Muscle layer of colon (tissue), 2 donors: Measurements from ENCODE around the gene TIMM50.

ENCODE experiments used
- H3K27ac ChIP-seq: one replicate; pipeline ENCODE4 v1.7.0; 2013; ENCODE audit warnings: low read depth, mild to moderate bottlenecking, low read length, moderate library complexity
- H3K27me3 ChIP-seq, 2 donors: one replicate each; pipeline ENCODE4 v1.7.0; 2013; ENCODE audit warnings: low read length in 2 of 2, mild to moderate bottlenecking in 2 of 2; ENCODE audit not compliant: insufficient read depth in 2 of 2, control insufficient read depth in 1 of 2
- H3K36me3 ChIP-seq: one replicate; pipeline ENCODE4 v1.7.0; 2013; ENCODE audit warnings: mild to moderate bottlenecking, low read length; ENCODE audit not compliant: insufficient read depth
- H3K4me1 ChIP-seq: one replicate; pipeline ENCODE4 v1.7.0; 2013; ENCODE audit warnings: mild to moderate bottlenecking, low read length; ENCODE audit not compliant: insufficient read depth
- H3K4me3 ChIP-seq, 2 donors: one replicate each; pipeline ENCODE4 v1.7.0; 2013; ENCODE audit warnings: low read length in 2 of 2, low read depth in 1 of 2, mild to moderate bottlenecking in 1 of 2, moderate library complexity in 1 of 2
- H3K9ac ChIP-seq: one replicate; pipeline ENCODE4 v1.7.0; 2013; ENCODE audit warnings: low read length
- H3K9me3 ChIP-seq: one replicate; pipeline ENCODE4 v1.7.0; 2013; ENCODE audit warnings: mild to moderate bottlenecking, low read length
- donor health status: abdominal sarcoma.
- donor health status: Adenocarcinoma of cecum.

Gene TIMM50

DNA sequence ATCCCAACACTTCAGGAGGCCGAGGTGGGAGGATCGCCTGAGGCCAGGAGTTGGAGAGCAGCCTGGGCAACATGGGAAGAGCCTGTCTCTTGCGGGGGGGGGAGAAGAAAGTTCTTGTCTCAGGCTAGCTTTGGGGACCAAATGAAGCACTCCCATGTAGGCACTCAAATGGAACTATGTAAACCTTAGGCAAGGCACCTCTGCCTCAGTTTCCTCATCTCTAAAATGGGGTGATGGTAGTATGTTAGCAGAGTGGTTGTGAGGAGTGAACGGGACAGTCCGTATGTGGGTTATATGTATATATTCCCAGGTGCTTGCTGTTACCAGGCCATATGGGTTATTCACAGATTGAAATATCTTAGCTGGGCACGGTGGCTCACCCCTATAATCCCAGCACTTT, 11.6 kb downstream of the TIMM50 start:
- H3K9ac ChIP-seq, result no peak overlapping the region
- H3K36me3 ChIP-seq, result peaks cover 31% of the 10 kb centered on the region

GRCh38 chr19:39492788-39493187, 12.2 kb downstream of the TIMM50 start:
- Histone ChIP-seq H3K9ac (no peak overlapping the region), H3K36me3 (peaks cover 29% of the 10 kb centered on the region), H3K27ac (no peak overlapping the region), H3K9me3 (no peaks in the 10 kb centered on the region), H3K4me1 (no peaks in the 10 kb centered on the region), H3K4me3 (no peak overlapping the region), H3K27me3 (peaks cover 4 to 9% of the 10 kb centered on the region in 2 donors)

More for the DNA sequence above, 11.6 kb downstream of the TIMM50 start:
- H3K4me3 ChIP-seq, result no peak overlapping the region
- H3K4me1 ChIP-seq, result no peaks in the 10 kb centered on the region
- H3K27me3 ChIP-seq, result peaks cover 0 to 4% of the 10 kb centered on the region in 2 donors
- no peak overlapping the region for H3K27ac ChIP-seq
- H3K9me3 ChIP-seq, result no peaks in the 10 kb centered on the region

DNA sequence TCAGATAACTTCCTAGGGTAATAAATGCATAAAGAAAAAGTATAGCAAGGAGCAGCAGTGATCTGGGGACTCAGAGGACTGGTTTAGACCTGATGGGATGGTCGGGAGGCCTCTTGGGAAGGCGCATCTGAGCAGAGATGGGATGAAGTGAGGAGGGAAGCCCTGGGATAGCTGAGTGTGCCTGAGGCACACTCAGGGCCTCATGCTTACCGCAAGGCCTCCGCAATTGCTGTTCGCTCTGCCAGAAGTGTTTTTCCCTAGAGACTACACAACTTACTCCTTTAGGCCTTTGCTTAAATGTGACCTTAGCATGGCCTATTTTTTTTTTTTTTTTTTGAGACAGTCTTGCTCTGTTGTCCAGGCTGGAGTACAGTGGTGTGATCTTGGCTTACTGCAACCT, 14.0 kb downstream of the TIMM50 start:
- Histone ChIP-seq H3K27me3 (peaks cover 12 to 24% of the 10 kb centered on the region in 2 donors), H3K27ac (no peak overlapping the region), H3K9ac (no peak overlapping the region), H3K4me3 (no peak overlapping the region), H3K36me3 (peaks cover 11% of the 10 kb centered on the region), H3K9me3 (no peaks in the 10 kb centered on the region), H3K4me1 (peaks cover 6% of the 10 kb centered on the region)

GRCh38 chr19:39496063-39496462, 15.4 kb downstream of the TIMM50 start:
- Histone ChIP-seq H3K9me3 (no peaks in the 10 kb centered on the region), H3K4me1 (peaks cover 6% of the 10 kb centered on the region), H3K36me3 (peaks cover 4% of the 10 kb centered on the region), H3K27me3 (peaks cover 12 to 36% of the 10 kb centered on the region in 2 donors), H3K27ac (no peak overlapping the region), H3K9ac (no peak overlapping the region), H3K4me3 (no peak overlapping the region)

GRCh38 chr19:39497701-39497995, 17.0 kb downstream of the TIMM50 start:
- H3K27me3 ChIP-seq, result peaks cover 12 to 36% of the 10 kb centered on the region in 2 donors
- H3K27ac ChIP-seq, result no peak overlapping the region
- peaks cover 6% of the 10 kb centered on the region for H3K4me1 ChIP-seq
- no peak overlapping the region for H3K4me3 ChIP-seq
- no peaks in the 10 kb centered on the region for H3K36me3 ChIP-seq
- H3K9me3 ChIP-seq, result no peaks in the 10 kb centered on the region
- no peak overlapping the region for H3K9ac ChIP-seq

DNA sequence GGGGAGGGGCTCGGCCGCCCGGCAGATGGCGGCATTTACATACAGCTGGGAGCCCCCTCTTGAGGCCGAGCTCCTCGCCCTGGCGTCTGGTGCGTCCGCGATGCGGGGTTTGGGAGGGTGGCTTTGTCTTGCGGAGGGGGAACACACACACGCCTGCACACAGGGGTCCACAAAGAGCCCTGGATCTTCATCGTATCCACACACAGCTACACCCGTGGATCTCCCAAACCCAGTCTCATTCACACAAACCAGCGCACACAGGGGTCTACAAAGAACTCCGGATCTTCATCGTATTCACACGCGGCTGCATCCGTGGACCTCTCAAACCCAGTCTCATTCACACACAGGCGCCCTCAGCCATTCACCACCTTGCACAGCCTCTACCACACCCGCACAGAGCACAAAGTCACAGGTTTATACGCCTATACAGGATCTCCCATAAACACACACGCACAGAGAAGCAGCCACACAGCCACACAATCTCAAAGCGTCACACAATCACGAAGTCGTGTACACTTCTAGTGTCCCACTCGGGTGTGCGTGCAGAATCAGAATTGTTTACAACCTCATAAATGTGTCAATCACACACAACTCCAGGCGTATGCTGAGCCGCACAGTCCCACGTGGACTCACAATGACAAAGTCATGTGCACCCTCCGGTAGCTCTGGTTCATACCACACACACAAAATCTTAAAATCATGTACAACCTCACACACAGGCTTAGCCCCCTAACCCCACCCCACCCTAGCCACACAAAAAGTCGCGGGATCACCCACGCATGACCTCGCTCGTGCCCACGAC, 17.6 kb downstream of the TIMM50 start:
- Histone ChIP-seq H3K36me3 (no peaks in the 10 kb centered on the region), H3K4me3 (no peak overlapping the region), H3K4me1 (peaks cover 6% of the 10 kb centered on the region)

DNA sequence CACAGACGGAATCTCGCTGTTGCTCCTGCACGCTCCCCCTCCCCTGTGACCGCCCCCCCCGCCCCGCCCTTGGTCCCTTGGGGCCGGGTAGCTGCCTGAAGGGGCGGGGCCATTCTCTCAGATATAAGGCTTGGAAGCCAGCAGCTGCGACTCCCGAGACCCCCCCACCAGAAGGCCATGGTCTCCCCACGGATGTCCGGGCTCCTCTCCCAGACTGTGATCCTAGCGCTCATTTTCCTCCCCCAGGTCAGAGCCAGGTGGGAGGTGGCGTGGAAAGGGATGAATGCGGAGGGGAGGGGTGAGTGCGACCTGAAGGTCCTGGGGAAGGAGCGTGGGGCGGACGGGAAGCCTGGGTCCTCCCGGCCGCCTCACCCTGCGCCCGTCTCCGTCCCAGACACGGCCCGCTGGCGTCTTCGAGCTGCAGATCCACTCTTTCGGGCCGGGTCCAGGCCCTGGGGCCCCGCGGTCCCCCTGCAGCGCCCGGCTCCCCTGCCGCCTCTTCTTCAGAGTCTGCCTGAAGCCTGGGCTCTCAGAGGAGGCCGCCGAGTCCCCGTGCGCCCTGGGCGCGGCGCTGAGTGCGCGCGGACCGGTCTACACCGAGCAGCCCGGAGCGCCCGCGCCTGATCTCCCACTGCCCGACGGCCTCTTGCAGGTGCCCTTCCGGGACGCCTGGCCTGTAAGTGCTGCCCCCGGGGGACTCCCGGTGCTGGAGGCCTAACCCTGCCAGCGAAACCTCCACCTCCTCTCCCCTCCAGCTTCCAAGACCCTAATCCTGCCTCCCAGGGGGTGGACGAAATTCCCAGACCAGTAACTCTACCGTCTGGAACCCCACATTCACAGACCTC, 18.4 kb downstream of the TIMM50 start, which contains the start of gene DLL3:
Gene DLL3, plus strand, starts transcription at position 150 of the 845 bp plus-strand sequence. Its CDS starts 28 bp downstream, at position 178.
- Histone ChIP-seq H3K36me3 (no peaks in the 10 kb centered on the region), H3K4me1 (peaks cover 6% of the 10 kb centered on the region), H3K9ac (no peak within 1 kb of the TSS), H3K4me3 (no peak within 1 kb of the TSS), H3K9me3 (no peaks in the 10 kb centered on the region), H3K27ac (no peak within 1 kb of the TSS), H3K27me3 (peaks cover 20 to 49% of the 10 kb centered on the region in 2 donors)

More for the DNA sequence above, 17.6 kb downstream of the TIMM50 start:
- Histone ChIP-seq H3K27ac (no peak overlapping the region), H3K9me3 (no peaks in the 10 kb centered on the region), H3K9ac (no peak overlapping the region), H3K27me3 (peaks cover 16 to 41% of the 10 kb centered on the region in 2 donors)

- Histone ChIP-seq H3K27ac (no peak overlapping the region), H3K36me3 (no peaks in the 10 kb centered on the region), H3K4me3 (no peak overlapping the region), H3K27me3 (peaks cover 25 to 58% of the 10 kb centered on the region in 2 donors), H3K4me1 (peaks cover 6% of the 10 kb centered on the region), H3K9me3 (no peaks in the 10 kb centered on the region), H3K9ac (no peak overlapping the region)
Measured at GRCh38 chr19:39499932-39500331, 19.3 kb downstream of the TIMM50 start.

DNA sequence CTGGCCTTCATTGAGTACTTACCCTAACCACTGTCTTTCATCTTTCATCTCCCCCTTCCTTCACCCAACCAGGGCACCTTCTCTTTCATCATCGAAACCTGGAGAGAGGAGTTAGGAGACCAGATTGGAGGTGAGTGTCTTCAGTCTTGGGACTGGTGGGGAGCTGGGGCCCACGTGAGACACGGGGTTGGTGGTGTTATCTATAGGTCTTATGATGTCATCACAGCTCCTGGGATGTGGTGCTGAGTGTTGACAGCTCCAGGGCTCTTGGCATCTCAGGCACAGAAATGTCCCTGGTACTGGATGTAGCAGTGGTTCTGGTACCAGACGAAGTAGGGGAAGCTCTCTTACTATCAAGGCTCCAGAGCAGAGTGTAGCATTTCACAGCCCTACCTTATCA, 19.9 kb downstream of the TIMM50 start:
- peaks cover 31 to 64% of the 10 kb centered on the region in 2 donors for H3K27me3 ChIP-seq

GRCh38 chr19:39501340-39501739, 20.7 kb downstream of the TIMM50 start:
- Histone ChIP-seq H3K4me3 (no peak overlapping the region), H3K36me3 (no peaks in the 10 kb centered on the region), H3K9me3 (no peaks in the 10 kb centered on the region), H3K27me3 (peaks cover 34 to 72% of the 10 kb centered on the region in 2 donors), H3K4me1 (peaks cover 6% of the 10 kb centered on the region), H3K9ac (no peak overlapping the region), H3K27ac (no peak overlapping the region)

More for the DNA sequence above, 19.9 kb downstream of the TIMM50 start:
- Histone ChIP-seq H3K36me3 (no peaks in the 10 kb centered on the region), H3K9ac (no peak overlapping the region), H3K4me1 (peaks cover 6% of the 10 kb centered on the region), H3K4me3 (no peak overlapping the region), H3K9me3 (no peaks in the 10 kb centered on the region), H3K27ac (no peak overlapping the region)

- Histone ChIP-seq H3K27ac (no peak overlapping the region), H3K9ac (no peak overlapping the region), H3K4me1 (peaks cover 6% of the 10 kb centered on the region), H3K27me3 (peaks cover 34 to 76% of the 10 kb centered on the region in 2 donors), H3K36me3 (no peaks in the 10 kb centered on the region), H3K4me3 (no peak overlapping the region), H3K9me3 (no peaks in the 10 kb centered on the region)
Measured at GRCh38 chr19:39502640-39503417, 22.2 kb downstream of the TIMM50 start.
